Smooth muscle cell (in vitro differentiated cells): Measurements from ENCODE around the gene NUMA1. TPM values are rescaled to one million over a fixed set of nuclear protein-coding genes. Genes with fewer than 3 reads are reported as not detected.

Experiments
- DNase-seq: peaks from one replicate; lab custom pipeline; 2025; ENCODE audit not compliant: unreplicated experiment; lab: John Stamatoyannopoulos, UW
- H2AFZ ChIP-seq: fragments of 200-600 bp; sonication (generic); 2 replicates; pipeline ENCODE4 v1.6.0; 2016; ENCODE audit warnings: antibody characterized with exemption, low read depth, mild to moderate bottlenecking
- H3F3A ChIP-seq: fragments of 200-600 bp; sonication (generic); 2 replicates; pipeline ENCODE4 v1.6.0; 2017; ENCODE audit warnings: antibody characterized with exemption, low read depth
- H3K27ac ChIP-seq: fragments of 200-600 bp; sonication (generic); 2 replicates; pipeline ENCODE4 v1.5.1; 2016; ENCODE audit warnings: low read depth, mild to moderate bottlenecking
- H3K27me3 ChIP-seq: fragments of 200-600 bp; sonication (generic); 2 replicates; pipeline ENCODE4 v1.6.1; 2016; ENCODE audit warnings: low read depth, mild to moderate bottlenecking
- H3K36me3 ChIP-seq: fragments of 200-600 bp; sonication (generic); 2 replicates; pipeline ENCODE4 v1.5.1; 2016; ENCODE audit warnings: low read depth
- H3K4me1 ChIP-seq: fragments of 200-600 bp; sonication (generic); 2 replicates; pipeline ENCODE4 v1.5.1; 2016; ENCODE audit warnings: low read depth
- H3K4me2 ChIP-seq: fragments of 200-600 bp; sonication (generic); 2 replicates; pipeline ENCODE4 v1.6.0; 2016; ENCODE audit warnings: mild to moderate bottlenecking
- H3K4me3 ChIP-seq: fragments of 200-600 bp; sonication (generic); 2 replicates; pipeline ENCODE4 v1.5.1; 2016; ENCODE audit warnings: mild to moderate bottlenecking
- H3K79me2 ChIP-seq: fragments of 200-600 bp; sonication (generic); 2 replicates; pipeline ENCODE4 v1.6.0; 2016; ENCODE audit warnings: low read depth, mild to moderate bottlenecking
- H3K9ac ChIP-seq: fragments of 200-600 bp; sonication (generic); 2 replicates; pipeline ENCODE4 v1.6.0; 2016; ENCODE audit warnings: low read depth
- H3K9me3 ChIP-seq: fragments of 200-600 bp; sonication (generic); replicated peaks from 2 replicates; pipeline ENCODE4 v1.5.1; 2016; ENCODE audit warnings: low read depth
- H4K20me1 ChIP-seq: fragments of 200-600 bp; sonication (generic); 2 replicates; pipeline ENCODE4 v1.6.0; 2016; ENCODE audit warnings: low read depth
- WGBS: methylation state at CpG from one replicate; pipeline ENCODE4 v1.1.7; 2016; ENCODE audit warnings: low lambda C conversion rate; 5-methylcytosine and 5-hydroxymethylcytosine counted together
- polyA plus RNA-seq: library from polyadenylated mRNA; unstranded; fragments of >200 nt; fragmentation: Nextera tagmentation; extraction: Ambion mirVana; gene quantifications from 2 replicates; pipeline ENCODE4 v1.2.1, GENCODE V29; 2016
- total RNA-seq: library from RNA; depleted of rRNA; stranded (reverse); fragments of >200 nt; gene quantifications from 2 replicates; pipeline ENCODE4 v1.2.3, GENCODE V29; 2014
- TF ChIP-seq, protein P1 (sequence below): fragments of 200-600 bp; sonication (generic); IDR thresholded peaks from 2 replicates; pipeline ENCODE4 v1.5.1; 2017; ENCODE audit warnings: borderline replicate concordance, mild to moderate bottlenecking, antibody characterized with exemption; ENCODE audit not compliant: insufficient read depth, poor library complexity, severe bottlenecking

NUMA1 gene
- total and polyA plus RNA-seq, 2 experiments from 2014 or later = 72.4 to 107 TPM

DNA sequence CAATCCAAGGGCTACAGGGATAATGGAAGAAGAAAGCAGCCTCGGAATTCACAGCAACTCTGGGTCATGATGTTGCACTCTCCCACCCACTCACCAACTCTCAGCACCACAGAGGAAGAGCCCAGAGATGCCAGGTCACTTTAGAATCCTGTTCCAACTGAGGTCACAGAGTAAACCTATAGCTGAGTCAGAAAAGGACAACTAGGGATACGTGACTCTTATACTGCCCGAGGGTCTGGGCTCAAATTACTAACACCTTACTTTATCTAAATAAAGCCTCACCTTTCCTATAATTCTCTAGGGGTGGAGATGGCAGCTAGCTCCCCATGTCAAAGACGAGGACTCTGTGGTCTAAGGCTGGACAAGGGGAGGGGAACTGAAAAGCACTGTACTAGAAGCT lies 57.0 kb downstream of the NUMA1 start:
- 94% methylated on average over 4 of the region's 4 CpGs for WGBS
- DNase-seq = no peak
- Histone ChIP-seq H3K36me3 (peaks cover 19% of the 10 kb centered on the region), H3K4me3 (no peak overlapping the region), H4K20me1 (peaks cover 13% of the 10 kb centered on the region), H3K4me1 (peaks cover 7% of the 10 kb centered on the region), H2AFZ (no peak overlapping the region), H3F3A (peaks cover 10% of the 10 kb centered on the region), H3K9me3 (no peaks in the 10 kb centered on the region), H3K4me2 (no peak overlapping the region), H3K27me3 (no peaks in the 10 kb centered on the region), H3K9ac (no peak overlapping the region), H3K27ac (no peak overlapping the region), H3K79me2 (peaks cover 16% of the 10 kb centered on the region)
- TF ChIP-seq, protein P1, sequence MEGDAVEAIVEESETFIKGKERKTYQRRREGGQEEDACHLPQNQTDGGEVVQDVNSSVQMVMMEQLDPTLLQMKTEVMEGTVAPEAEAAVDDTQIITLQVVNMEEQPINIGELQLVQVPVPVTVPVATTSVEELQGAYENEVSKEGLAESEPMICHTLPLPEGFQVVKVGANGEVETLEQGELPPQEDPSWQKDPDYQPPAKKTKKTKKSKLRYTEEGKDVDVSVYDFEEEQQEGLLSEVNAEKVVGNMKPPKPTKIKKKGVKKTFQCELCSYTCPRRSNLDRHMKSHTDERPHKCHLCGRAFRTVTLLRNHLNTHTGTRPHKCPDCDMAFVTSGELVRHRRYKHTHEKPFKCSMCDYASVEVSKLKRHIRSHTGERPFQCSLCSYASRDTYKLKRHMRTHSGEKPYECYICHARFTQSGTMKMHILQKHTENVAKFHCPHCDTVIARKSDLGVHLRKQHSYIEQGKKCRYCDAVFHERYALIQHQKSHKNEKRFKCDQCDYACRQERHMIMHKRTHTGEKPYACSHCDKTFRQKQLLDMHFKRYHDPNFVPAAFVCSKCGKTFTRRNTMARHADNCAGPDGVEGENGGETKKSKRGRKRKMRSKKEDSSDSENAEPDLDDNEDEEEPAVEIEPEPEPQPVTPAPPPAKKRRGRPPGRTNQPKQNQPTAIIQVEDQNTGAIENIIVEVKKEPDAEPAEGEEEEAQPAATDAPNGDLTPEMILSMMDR = no peak

DNA sequence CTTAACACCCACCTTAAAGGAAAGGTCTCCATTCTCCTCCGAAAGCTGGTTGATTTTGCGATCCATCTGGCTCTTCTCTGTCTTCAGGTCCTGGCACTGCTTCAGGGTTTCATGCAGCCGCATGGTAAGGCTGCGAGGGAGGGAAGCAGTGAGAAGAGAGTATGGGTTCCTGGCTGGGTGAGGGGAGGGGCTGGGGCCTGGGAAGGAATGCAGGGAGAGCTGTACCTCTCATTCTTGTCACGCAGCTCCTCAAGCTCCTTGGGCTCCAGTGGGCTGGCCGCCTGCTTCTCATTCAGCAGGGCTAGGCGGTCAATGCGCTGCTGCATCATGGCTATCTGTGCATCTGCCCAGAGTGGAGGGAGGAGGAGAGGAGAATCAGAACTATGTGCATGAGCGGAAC lies 62.2 kb downstream of the NUMA1 start:
- Histone ChIP-seq H3K79me2 (no peaks in the 10 kb centered on the region), H3K27me3 (no peaks in the 10 kb centered on the region), H2AFZ (no peak overlapping the region), H3F3A (no peaks in the 10 kb centered on the region), H3K4me3 (no peak overlapping the region), H3K4me1 (no peaks in the 10 kb centered on the region), H3K36me3 (peaks cover 22% of the 10 kb centered on the region), H4K20me1 (peaks cover 10% of the 10 kb centered on the region), H3K27ac (no peak overlapping the region), H3K9me3 (no peaks in the 10 kb centered on the region), H3K9ac (no peak overlapping the region), H3K4me2 (no peak overlapping the region)
- DNase-seq = no peak
- over 99% methylated on average over 9 of the region's 9 CpGs for WGBS
- TF ChIP-seq, protein P1 = no peak

DNA sequence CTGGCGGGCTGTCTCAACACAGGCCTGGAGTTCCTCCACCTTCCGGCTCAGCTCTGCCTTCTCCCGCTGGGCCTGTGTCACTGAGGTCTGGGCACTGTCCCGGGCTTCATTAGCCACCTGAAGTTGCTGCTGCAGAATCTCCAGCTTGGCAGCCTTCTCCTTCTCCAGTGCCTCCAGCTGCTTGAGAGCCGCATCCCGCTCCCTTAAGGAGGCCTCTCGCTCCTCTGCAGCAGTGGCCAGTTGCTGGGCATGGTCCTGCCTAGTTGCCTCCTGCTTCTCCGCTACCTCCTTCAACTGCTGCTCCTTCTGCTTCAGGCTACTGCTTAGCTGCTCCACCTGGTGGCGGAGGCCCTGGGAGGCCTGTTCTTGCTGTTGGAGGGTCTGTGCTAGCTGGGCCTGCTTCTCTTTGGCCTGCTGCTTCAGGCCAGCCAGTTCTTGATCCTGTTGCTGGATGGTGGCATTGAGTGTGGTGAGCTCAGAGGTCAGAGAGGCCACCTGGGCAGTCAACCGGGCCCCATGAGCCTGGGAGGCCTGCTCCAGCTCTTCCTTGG lies 64.8 kb downstream of the NUMA1 start:
- no peaks in the 10 kb centered on the region for H3F3A ChIP-seq
- peaks cover 6% of the 10 kb centered on the region for H3K79me2 ChIP-seq
- no peak overlapping the region for H3K9ac ChIP-seq
- no peaks in the 10 kb centered on the region for H3K9me3 ChIP-seq
- no peaks in the 10 kb centered on the region for H3K27me3 ChIP-seq
- H3K36me3 ChIP-seq = peaks cover 3% of the 10 kb centered on the region
- H3K4me1 ChIP-seq = no peaks in the 10 kb centered on the region
- no peak for DNase-seq
- no peak overlapping the region for H3K4me3 ChIP-seq
- TF ChIP-seq, protein P1 = peak; percentile 34
- no peak overlapping the region for H3K4me2 ChIP-seq
- no peak overlapping the region for H2AFZ ChIP-seq
- 96% methylated on average over 10 of the region's 10 CpGs for WGBS
- H4K20me1 ChIP-seq = peaks cover 34% of the 10 kb centered on the region
- H3K27ac ChIP-seq = no peak overlapping the region

DNA sequence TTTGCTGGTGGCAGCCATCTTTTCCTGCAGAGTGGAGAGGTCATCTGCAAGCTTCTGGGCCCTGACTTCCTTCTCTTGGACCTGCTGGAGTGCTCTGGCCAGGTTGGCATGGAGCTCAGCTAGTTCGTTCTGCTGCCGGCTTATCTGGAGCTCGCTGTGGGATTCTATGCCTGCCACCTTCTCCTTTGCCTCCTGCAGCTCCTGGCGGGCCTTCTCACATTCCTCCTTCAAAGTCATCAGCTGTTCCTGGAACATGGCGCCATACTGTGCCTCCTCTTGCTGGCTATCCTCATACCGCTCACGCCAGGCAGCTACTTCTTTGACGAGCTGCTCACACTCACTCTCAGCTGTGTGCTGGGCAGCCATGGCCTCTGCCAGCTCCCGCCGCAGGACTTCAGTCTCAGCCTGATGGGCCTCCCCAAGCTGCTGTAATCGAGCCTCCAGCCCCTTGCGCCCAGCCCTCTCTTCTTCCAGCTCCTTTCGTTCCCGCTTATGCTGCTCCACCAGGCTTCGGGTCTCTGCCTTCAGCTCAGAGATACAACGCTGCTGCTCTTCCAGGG lies 65.5 kb downstream of the NUMA1 start:
- no peak for DNase-seq
- H3K27ac ChIP-seq = no peak overlapping the region
- no peak overlapping the region for H3K9ac ChIP-seq
- peaks cover 6% of the 10 kb centered on the region for H3K79me2 ChIP-seq
- H3K36me3 ChIP-seq = peaks cover 3% of the 10 kb centered on the region
- no peaks in the 10 kb centered on the region for H3F3A ChIP-seq
- no peak overlapping the region for H2AFZ ChIP-seq
- 99% methylated on average over 16 of the region's 16 CpGs for WGBS
- H3K27me3 ChIP-seq = no peaks in the 10 kb centered on the region
- H3K4me3 ChIP-seq = no peak overlapping the region
- H3K9me3 ChIP-seq = no peaks in the 10 kb centered on the region
- TF ChIP-seq, protein P1 = no peak
- no peak overlapping the region for H3K4me2 ChIP-seq
- H4K20me1 ChIP-seq = peaks cover 42% of the 10 kb centered on the region
- H3K4me1 ChIP-seq = no peaks in the 10 kb centered on the region
